Left lobe of liver (tissue), 2 donors: ENCODE measurements around the gene NET1. TPM values are rescaled to one million over a fixed set of nuclear protein-coding genes. Genes with fewer than 3 reads are reported as not detected.
A peak's percentile ranks its signal among the peaks of the same experiment; 100 is the strongest.
"Not testable (repeated sequence)": the region's sequence is repeated elsewhere in the genome, so short reads cannot be mapped to it uniquely, and the experiment has no call there.

ENCODE experiments used
- ATAC-seq: fragments of 200-7000 bp; cut with Tn5 transposase; one replicate; pipeline ENCODE4 v1.9.1; 2020; ENCODE audit warnings: mild to moderate bottlenecking, moderate library complexity
- DNase-seq: peaks from one replicate; pipeline ENCODE4 v3.0.0-alpha.2; 2020; ENCODE audit warnings: low spot score
- total RNA-seq: library from RNA; stranded (reverse); gene quantifications from one replicate; pipeline ENCODE4 v1.2.1, GENCODE V29; 2021
- donor health status: DM: no; HTN: no; CAD: no; lungs with moderate emphysema.
- donor health status: DM: no; HTN: yes; CAD: no.

NET1 gene
- total RNA-seq, 1 donor from 2014 or later: 58.9 TPM

DNA sequence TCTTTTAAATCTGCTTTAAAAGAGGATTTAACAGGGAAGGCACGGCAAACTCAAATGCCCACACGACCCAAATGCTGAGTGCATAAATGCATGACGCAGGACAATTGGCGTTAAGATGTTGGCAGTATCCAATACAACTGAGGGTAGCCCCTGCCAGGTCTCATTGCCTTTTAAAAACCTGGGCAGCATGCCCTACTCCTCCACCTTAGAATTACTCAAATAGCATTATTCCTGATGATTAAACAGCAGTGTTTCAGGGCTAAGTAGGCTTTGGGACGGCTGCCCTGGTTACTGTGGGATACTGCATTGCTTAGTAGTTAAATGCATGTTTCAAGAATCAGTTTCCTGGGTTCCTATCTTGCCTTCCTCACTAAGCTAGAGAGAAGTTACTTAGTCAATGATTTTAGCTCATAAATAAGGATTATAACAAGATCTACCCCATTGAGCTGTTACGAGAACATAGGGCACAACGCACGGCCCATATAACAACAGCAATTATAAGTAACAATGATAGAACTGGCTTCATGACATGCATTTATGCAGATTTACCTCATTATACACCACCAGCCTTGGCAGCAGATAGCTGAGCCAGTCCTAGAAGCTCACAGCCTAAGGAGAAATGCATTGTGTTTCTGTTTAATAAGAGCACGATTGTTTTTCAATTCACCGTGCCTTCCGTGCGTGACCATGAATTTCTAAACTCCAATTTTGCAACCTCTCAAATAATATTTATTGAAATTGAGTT lies 15.6 kb upstream of the NET1 start:
- DNase-seq (no peak), ATAC-seq (no peak)

DNA sequence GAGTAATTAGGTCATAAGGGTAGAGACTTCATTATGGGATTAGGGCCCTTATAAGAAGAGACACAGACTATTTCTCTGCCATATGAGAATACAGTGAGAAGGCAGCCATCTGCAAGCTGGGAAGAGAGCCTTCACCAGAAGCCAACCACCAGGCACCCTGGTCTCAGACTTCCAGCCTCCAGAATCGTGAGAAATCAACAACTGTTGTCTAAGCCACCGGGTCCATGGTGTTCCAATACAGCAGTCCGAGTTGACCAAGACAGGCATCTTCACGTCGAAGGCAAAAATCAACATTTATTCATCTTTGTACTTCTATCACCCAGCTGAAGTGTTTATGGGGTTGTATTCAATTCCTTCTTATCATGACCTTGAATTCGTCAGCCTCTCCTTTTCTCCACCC lies 13.0 kb upstream of the NET1 start:
- DNase-seq (no peak), ATAC-seq (no peak)

DNA sequence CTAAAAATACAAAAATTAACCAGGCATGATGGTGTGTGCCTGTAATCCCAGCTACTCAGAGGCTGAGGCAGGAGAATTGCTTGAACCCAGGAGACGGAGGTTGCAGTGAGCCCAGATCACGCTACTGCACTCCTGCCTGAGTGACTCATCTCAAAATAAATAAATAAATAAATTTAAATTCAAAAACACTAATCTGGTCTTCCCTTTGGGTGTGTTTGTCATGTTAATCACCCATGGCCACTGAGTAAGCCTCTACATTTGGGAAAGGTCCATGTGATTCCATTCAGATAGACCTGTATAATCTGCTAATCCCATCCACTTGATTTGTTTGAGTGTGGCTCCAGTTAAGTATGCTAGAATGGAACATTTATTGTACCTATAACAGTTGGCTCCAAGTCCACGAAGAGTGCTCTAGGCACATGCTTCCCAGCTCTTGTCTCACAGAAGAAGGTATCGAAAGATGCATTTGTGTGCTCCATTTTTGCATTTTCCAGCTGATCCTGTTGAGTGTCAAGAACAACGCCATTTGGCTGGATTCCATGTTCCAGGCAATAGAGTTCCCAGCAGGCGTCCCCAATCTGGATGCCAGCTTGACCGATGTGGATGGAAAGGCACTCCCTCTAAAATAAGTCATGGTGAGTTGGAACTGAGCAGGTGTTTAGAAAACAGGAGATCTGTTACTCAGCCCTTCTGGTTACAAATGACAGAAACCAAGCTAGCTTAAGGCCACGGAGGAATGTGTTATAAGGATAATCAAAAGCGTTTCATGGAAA lies 11.7 kb upstream of the NET1 start:
- DNase-seq: no peak
- no peak for ATAC-seq

DNA sequence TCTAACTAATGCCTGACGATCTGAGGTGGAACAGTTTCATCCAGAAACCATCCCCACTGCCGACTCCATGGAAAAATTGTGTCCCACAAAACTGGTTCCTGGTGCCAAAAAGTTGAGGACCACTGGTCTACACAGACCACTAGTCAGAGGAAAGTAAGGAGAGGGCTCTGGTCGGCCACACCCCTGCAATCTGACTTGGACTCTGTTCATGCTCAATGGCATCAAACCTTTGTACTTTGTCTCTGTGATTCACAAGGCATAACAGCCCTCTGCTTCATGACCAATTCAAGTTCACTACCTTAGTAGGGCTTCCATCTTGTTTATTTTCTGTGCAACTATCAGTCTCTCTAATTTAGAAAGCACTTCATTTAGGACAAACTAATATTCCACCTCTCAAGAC lies 9.6 kb upstream of the NET1 start:
- no peak for DNase-seq
- ATAC-seq: peak; percentile 54

DNA sequence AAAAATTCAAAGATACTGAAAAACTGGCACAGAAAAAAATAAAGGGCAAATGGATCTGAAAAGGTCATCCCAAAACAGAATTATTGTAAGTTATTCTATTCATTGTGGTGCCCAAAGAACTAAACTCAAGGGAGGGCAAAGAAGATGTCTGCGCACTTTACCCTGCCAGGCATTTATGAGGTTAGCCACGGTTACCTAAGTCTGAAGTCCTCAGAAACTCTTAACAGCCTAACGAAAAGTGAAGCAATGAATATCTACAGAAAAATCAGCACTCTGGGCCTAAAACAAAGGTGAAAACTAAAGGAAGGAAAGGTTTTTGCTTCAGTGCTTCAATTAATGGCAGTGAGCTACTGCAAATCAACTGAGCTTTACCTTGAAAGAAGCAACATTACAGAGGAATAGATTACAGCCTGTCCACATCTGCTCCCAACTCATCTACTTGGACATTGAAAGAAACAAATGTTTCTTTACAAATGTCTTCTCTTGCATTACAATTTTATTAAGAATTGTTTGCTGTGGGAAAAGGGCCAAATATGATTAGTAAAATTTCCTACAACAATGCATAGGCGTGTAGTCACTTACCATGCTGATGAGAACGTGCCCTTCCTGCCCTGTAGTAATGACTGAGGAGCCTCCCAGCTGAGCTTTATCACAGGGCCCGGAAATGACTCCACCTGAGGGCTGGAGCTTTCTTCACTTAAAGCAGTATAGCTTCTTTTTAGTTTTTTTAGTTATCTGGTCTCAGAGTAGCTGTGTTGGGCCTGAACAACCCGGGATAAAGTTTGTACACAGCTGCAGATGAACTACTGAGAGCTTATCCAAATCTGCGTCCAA lies 7.9 kb upstream of the NET1 start, which contains the start of gene TUBAL3:
TSS of gene TUBAL3 (minus strand) at position 621 of the 834 bp plus-strand sequence. CDS start at position 585, 36 bp downstream.
- DNase-seq: no peak
- no peak for ATAC-seq

DNA sequence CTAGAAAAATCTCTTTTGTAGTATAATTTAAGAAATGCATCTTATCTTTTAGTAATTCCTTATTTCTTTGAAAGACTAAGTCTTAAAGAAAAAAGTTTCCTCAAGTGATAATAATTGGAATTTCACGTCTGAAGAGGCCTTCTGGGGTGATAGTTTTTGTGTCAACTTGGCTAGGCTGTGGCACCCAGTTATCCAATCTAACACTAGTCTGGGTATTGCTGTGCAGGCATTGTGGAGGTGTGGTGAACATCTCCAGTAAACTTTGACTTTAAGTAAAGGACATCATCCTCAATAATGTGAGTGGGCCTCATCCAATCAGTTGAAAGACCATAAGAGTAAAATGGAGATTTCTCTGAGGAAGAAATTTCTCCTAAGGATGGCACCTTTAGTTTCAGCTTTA lies 5.4 kb upstream of the NET1 start:
- no peak for DNase-seq
- ATAC-seq: no peak

DNA sequence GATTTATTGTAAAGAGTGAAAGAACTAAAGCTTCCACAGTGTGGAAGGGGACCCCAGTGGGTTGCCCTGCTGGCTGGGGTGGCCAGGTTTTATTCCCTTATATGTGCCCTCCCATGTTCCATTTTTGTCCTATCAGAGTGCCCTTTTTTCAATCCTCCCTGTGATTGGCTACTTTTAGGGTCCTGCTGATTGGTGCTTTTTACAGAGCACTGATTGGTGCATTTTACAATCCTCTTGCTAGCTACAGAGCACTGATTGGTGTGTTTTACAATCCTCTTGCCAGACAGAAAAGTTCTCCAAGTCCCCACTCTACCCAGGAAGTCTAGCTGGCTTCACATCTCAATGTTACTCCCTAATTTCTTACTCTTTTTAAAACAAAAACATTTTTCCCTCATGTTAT lies 1.6 kb upstream of the NET1 start:
- not testable (repeated sequence) for ATAC-seq, DNase-seq

DNA sequence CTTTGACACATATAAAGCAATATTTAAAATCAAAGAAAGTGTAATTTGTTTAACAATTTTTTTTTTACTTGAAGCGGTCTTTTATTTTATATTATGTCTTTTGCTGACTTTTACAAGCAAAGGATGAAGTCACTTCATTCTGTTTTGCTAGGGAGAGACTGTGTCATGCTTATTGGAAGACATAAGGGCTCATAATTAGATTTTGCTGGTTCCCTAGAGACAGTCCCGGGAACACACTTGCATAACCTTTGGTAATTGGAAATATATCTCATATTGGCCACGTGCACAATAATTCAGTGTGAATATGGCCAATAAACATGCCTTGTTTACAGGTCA lies 448 bp upstream of the NET1 start:
- DNase-seq: no peak
- ATAC-seq: no peak

DNA sequence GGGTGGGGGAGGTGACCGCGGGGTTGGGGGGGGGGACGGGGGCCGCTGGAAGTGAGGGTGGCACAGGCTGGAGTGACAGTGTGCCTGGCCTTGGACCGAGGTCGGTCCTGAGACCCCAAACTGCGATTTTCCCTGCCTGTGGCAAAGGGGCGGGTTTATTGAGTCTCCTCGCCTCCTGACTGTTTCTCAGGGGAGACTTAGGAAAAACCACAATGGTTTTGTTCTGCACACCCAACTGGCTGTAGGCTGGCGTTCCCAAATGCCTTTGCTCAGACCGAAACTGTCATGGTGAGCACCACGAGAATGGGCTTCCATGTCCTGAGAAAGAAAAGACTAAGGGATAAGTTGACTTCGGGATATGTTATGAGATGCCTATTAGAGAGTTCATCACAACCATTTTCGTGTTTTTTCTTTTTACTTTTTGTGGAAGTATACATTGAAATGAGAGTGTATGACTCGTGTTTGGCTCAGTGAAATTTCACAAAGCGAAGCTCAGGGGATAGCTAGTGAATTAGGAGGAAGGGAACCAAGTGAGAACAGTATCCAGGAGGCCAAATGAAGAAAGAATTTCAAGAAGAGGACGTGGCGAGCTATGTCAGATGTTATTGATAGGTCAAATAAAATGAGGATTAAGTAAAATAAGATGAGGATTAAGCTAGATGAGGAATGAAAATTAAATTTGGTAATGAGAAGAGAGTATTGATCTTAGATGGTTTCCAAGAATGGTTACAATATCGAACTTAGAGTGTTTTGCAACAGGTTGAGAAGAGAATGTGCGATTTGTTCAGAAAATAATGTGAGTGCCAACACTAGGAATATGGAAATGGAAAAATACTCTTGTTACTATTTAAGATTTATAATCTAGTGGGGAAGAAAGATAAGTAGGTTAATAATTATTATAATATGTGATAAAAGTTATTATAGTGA lies 918 bp downstream of the NET1 start:
- DNase-seq: no peak
- peak; percentile 39 for ATAC-seq

DNA sequence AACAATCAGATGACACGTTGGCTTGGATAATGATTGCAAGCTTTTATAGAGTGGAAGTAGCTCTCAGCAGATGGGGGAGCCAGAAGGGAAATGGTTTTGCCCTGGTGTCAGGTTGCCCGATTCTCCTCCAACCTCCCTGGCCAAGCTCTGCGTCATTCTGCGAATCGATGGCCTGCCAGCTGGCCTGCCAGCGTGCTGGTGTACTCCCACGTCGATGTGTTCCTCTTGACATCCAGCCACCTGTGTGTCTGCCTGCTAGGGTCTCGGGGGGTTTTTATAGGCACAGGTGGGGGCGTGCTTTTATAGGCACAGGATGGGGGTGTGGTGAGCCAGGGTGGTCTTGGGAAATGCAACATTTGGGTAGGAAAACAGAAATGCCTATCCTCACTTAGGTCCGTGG lies 4.6 kb downstream of the NET1 start:
- DNase-seq (no peak), ATAC-seq (no peak)

DNA sequence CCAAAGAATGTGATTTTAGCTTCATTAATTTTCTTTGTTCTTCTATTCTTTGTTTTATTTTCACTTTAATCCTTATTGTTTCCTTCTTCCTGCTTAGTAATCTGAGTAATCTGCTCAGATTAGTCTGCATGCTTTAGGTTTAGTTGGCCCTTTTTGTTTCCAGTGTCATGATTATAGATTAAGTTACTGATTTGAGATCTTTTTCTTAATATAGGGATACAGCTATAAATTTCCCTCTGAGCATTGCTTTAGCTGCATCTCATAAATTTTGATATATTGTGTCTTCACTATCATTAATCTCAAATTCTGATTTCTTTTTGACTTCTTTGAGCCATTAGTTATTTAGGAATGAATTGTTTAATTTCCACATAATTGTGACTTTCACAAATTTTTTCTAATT lies 6.2 kb downstream of the NET1 start:
- ATAC-seq: no peak
- no peak for DNase-seq

DNA sequence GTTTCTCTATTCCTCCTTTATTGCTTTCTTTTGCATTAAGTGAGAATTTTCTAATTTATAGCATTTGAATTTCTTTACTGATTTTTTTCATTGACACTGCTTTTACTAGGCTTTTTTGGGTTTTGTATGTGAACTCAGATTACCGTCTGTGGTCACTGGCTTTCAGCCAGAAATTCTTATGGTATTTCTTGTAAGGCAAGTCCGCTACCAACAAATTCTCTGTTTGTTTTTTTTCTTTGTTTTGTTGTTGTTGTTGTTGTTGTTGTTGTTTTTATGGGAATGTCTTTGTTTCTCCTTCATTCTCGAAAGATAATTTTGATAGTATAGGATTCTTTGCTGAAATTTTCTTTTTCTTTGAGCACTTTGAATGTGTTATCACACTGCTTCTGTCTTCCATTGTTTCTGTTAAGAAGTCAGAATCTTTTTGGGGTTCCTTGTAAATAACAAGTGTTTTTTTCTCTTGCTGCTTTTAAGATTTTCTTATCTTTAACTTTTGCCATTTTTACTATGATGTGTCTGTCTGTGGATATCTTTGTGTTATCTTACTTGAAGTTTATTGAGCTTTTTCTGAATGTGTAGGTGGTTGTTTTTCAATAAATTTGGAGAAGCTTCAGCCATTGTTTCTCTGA lies 7.2 kb downstream of the NET1 start:
- ATAC-seq: no peak

DNA sequence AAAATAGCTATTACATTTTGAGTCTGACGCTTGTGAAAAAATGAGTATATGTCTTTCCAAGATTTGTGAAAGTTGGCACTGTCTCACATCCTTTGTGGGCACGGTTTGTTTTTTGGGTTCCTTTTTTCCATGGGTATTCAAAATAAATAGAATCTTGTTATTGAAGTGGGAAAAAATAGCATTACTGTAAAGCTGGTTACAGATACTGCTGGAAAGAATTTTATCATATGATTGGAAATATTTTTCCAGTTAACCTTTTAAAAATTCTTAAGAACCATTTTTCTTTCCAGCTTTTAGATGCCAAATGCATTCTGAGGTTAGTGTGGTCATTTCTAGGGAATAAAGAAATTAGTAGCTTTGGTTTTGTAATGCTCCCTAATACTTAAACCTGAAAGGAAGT lies 11.4 kb downstream of the NET1 start:
- DNase-seq: no peak
- no peak for ATAC-seq

More for the DNA sequence above, 7.2 kb downstream of the NET1 start:
- no peak for DNase-seq

DNA sequence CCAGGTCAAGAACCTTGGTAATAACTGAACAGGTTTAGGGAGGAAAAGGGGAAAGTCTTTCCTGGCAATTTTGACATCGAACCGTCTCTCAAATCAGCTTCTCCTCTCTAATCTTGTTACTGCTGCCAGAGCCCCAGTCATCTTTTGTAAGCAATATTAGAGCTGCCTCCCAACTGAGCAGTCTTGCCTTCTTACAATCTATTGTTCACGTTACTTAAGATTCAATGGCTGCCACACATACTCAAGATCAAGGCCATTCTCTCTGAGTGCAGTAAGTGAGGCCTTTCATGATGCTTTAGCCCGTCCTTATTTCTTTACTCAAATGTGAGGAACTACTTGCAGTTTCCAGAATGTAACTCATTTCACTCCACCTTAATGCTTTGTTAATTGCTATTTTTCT lies 12.4 kb downstream of the NET1 start:
- no peak for ATAC-seq
- no peak for DNase-seq

DNA sequence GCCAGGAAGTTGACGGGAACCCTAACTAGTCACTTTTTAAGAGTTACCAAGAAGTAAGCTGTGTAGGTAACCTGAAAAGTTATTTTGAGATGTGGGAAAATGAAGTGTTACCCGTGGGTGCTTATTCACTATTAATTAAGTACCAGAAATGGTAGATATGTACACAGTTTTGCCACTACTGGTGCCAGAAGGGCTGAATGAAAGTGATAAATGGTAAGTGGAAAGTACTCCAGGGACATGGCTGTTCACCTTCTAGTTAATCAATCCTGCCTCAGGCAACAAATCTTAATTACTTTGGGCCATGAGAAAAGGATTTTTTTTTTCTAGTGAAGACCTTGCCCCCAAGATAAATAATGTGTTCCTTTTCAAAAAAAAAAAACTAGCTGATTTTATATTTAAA lies 15.8 kb downstream of the NET1 start:
- ATAC-seq (no peak), DNase-seq (no peak)

DNA sequence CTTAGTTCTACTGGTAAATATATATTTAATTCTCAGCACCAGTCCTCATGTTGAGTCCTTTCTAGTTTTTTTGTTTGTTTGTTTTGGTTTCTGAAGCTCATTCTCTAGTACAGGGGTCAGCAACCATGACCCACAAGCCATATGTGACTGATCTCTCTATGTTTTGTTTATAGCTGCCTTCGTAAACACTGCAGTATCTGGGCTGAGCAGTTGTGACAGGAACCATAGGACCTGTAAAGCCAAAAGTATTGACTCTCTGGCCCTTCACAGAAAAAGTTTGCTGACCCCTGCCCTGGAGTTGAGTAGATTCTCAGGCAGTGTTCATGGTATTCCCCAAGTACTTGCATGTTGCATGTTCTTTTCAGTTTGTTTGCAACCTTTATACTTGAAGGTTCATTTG lies 20.8 kb downstream of the NET1 start:
- DNase-seq (no peak), ATAC-seq (peak; percentile 52)

DNA sequence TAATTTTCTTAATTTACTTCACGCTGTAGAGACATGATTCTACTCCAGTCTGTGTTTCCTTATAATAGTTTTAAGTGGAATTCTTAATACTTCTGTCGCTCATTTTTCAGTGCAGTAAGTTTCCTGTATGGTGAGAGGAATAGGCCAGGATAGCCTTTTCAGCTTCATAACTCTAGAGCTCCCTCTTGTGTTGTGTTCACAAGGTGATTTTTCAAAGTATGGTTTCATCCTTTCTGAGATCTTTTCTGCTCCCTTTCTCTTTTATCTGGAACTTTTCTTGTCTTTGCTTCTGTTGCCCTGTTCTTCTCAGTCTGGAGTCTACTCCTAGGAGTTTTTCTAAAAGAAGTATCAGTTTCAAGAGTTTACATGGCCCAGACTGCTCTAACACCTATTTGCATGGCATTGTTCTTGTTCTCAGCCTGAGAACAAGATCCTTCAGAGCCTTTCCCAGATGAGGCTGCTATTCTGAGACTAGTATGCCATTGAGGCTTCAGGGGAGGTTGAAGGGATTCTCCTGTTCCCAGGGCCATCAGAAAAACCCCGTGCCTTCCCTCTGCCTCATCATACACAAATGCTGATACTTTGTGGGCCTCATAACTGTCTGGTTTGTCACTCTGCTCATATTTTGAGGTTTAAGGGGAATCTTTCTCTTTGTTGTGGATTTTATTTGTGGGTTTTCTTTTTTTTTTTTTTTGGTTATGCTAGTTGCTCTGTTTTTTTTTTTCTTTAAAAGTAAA lies 21.8 kb downstream of the NET1 start:
- no peak for DNase-seq
- peak; percentile 91 for ATAC-seq

DNA sequence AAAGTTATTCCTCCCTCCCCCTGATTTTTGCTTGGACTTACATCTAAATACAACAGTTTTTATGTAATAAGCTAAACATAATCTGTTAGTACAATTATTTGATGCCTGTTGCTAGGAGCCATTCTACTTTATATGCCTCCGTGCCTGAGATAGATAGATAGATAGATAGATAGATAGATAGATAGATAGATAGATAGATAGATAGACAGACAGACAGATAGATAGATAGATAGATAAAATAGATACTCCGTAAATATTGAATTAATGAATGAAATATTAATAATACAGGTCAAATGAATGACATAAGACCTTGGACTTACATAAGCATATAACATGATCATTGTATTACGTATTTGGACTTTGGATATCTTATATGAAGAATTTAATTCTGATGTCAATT lies 23.0 kb downstream of the NET1 start:
- no peak for ATAC-seq
- DNase-seq: no peak

DNA sequence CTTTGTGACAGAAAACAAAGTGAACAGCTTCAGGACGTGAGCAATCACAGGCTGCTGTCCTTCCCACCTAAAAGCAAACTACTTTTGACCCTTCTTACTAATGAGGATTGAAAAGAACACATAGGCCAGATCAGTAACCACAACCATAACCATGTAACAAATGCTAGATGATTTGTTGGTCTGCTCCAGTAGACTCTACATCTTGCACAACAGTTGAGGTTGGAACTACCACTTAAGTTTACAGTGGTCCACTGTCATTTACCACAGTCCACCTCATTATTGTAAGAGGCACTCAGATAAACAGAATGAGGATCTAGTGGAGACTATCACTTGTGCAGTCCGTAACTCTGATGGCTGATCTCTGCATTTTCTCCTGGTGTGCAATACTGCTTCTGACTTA lies 27.8 kb downstream of the NET1 start:
- ATAC-seq (no peak), DNase-seq (no peak)
